Measurements from ENCODE around the gene COL1A1.

The COL1A1 gene

GRCh38 chr17:50186661-50187393, 14.6 kb downstream of the COL1A1 start:
- peak in 1 of 2 experiments; percentile 62 for DNase-seq (ENCODE audit: low read depth in 2 of 2)

GRCh38 chr17:50185631-50186471, 15.6 kb downstream of the COL1A1 start:
- DNase-seq (ENCODE audit: low read depth in 2 of 2), result no peak

GRCh38 chr17:50184611-50185398, 16.6 kb downstream of the COL1A1 start:
- no peak for DNase-seq (ENCODE audit: low read depth in 2 of 2)

- no peak for DNase-seq (ENCODE audit: low read depth in 2 of 2)
Measured at GRCh38 chr17:50184064-50184463, 17.4 kb downstream of the COL1A1 start.

- peak in 1 of 2 experiments; percentile 67 for DNase-seq (ENCODE audit: low read depth in 2 of 2)
Measured at GRCh38 chr17:50183421-50183994, 17.9 kb downstream of the COL1A1 start.

GRCh38 chr17:50182783-50183420, 18.5 kb downstream of the COL1A1 start:
- DNase-seq (ENCODE audit: low read depth in 2 of 2), result no peak

GRCh38 chr17:50181591-50182560, 19.6 kb downstream of the COL1A1 start:
- DNase-seq (ENCODE audit: low read depth in 2 of 2), result peak in 1 of 2 experiments; percentile 75

GRCh38 chr17:50181144-50181543, 20.3 kb downstream of the COL1A1 start:
- no peak for DNase-seq (ENCODE audit: low read depth in 2 of 2)

GRCh38 chr17:50180620-50181019, 20.8 kb downstream of the COL1A1 start:
- DNase-seq (ENCODE audit: low read depth in 2 of 2), result no peak

GRCh38 chr17:50180111-50180510, 21.3 kb downstream of the COL1A1 start:
- DNase-seq (ENCODE audit: low read depth in 2 of 2), result no peak

GRCh38 chr17:50177983-50178834, 23.2 kb downstream of the COL1A1 start:
- no peak for DNase-seq (ENCODE audit: low read depth in 2 of 2)

- no peak for DNase-seq (ENCODE audit: low read depth in 2 of 2)
Measured at GRCh38 chr17:50177476-50177875, 24.0 kb downstream of the COL1A1 start.

GRCh38 chr17:50176559-50177357, 24.7 kb downstream of the COL1A1 start:
- no peak for DNase-seq (ENCODE audit: low read depth in 2 of 2)

GRCh38 chr17:50175035-50175807, 26.2 kb downstream of the COL1A1 start:
- no peak for DNase-seq (ENCODE audit: low read depth in 2 of 2)

GRCh38 chr17:50174444-50174843, 27.0 kb downstream of the COL1A1 start:
- DNase-seq (ENCODE audit: low read depth in 2 of 2), result no peak

GRCh38 chr17:50173335-50173941, 28.0 kb downstream of the COL1A1 start:
- DNase-seq (ENCODE audit: low read depth in 2 of 2), result peak in 1 of 2 experiments; percentile 44

GRCh38 chr17:50172936-50173334, 28.5 kb downstream of the COL1A1 start:
- no peak for DNase-seq (ENCODE audit: low read depth in 2 of 2)

Measured in fibroblast of skin of left quadriceps (primary cell).